Measurements from ENCODE around the gene MMP10.

GRCh38 chr11:102810950-102811660 is 30.7 kb upstream of the MMP10 start:
- TF ChIP-seq POLR2AphosphoS5 (IDR thresholded peaks at IDR 0.05; ENCODE audit: low read depth, low read length): no peak
- no peak for TF ChIP-seq TAF1 (IDR thresholded peaks at IDR 0.05; ENCODE audit: borderline replicate concordance, insufficient read depth, low read length)

All from PFSK-1 (cell line).